HepG2 (cell line): Measurements from ENCODE around the gene SMAD1. TPM values are rescaled to one million over a fixed set of nuclear protein-coding genes. Genes with fewer than 3 reads are reported as not detected.

Experiments used
- ATAC-seq: fragments of 200-7000 bp; cut with Tn5 transposase; 3 replicates; pipeline ENCODE4 v1.9.1; 2020; ENCODE audit warnings: mild to moderate bottlenecking, moderate library complexity
- BruUV-seq: library from RNA; stranded (reverse); fragments of 400-500 nt; replicated peaks from 2 replicates; lab custom pipeline; 2021; lab: Mats Ljungman, UMichigan
- CTCF ChIA-PET: fragments of 300-600 bp; formaldehyde crosslinking; extraction: SDS; loops from one replicate; lab custom pipeline; 2021; ENCODE audit warnings: low total read pairs, inconsistent platforms, low intra/inter-chr PET ratio; lab: Yijun Ruan, JAX
- POLR2A ChIA-PET: fragments of 350-600 bp; sonication (Branson Sonifier 250); formaldehyde crosslinking; loops from one replicate; lab custom pipeline; 2020; ENCODE audit warnings: antibody characterized with exemption, inconsistent platforms; lab: Yijun Ruan, JAX
- DNase-seq: peaks from one replicate; pipeline ENCODE4 v3.0.0-alpha.2; 2015; ENCODE audit warnings: low spot score
- FAIRE-seq: peaks from 3 replicates; lab custom pipeline; 2011; peaks lifted over from hg19 to GRCh38; lab: Jason Lieb, UNC
- H2AFZ ChIP-seq: one replicate; pipeline ENCODE4 v1.6.1; 2011; ENCODE audit warnings: low read length, inconsistent platforms
- H3K27ac ChIP-seq: fragments of 300-600 bp; 3 replicates; pipeline ENCODE4 v1.8.0; 2011; ENCODE audit warnings: mixed run types, mild to moderate bottlenecking, mixed read lengths, low read length, inconsistent platforms; ENCODE audit not compliant: insufficient read depth; ENCODE audit errors: extremely low read length
- H3K27me3 ChIP-seq, 2 experiments: fragments of 200-600 bp in 1 of 2; 2 replicates in 1 of 2; 3 replicates in 1 of 2; pipeline versions ENCODE4 v1.6.0 to v1.8.0; 2011; ENCODE audit warnings: low read length in 2 of 2, mild to moderate bottlenecking in 2 of 2, moderate library complexity in 2 of 2, inconsistent platforms in 1 of 2; ENCODE audit not compliant: insufficient read depth in 2 of 2, control insufficient read depth in 1 of 2
- H3K36me3 ChIP-seq, 2 experiments: fragments of 200-600 bp in 1 of 2; replicated peaks in 1 of 2; 2 replicates in 1 of 2; 3 replicates in 1 of 2; pipeline versions ENCODE4 v1.5.1 to v1.8.0; 2011; ENCODE audit warnings: low read length in 2 of 2, inconsistent platforms in 1 of 2; ENCODE audit not compliant: insufficient read depth in 2 of 2, control insufficient read depth in 1 of 2
- H3K4me1 ChIP-seq: 2 replicates; pipeline ENCODE4 v1.5.1; 2012; ENCODE audit warnings: low read length, inconsistent platforms; ENCODE audit not compliant: insufficient read depth
- H3K4me2 ChIP-seq: 2 replicates; pipeline ENCODE4 v1.6.0; 2011; ENCODE audit warnings: low read depth, low read length, inconsistent platforms
- H3K4me3 ChIP-seq, 3 experiments: fragments of 200-600 bp in 1 of 3; sonication (generic), shearing (Covaris generic) in 1 of 3; replicated peaks in 1 of 3; 2 replicates each; pipeline ENCODE4 v1.5.1; 2011 to 2016; ENCODE audit warnings: low read length in 3 of 3, inconsistent platforms in 2 of 3, low read depth in 2 of 3, mild to moderate bottlenecking in 2 of 3, control low read depth in 1 of 3, mixed read lengths in 1 of 3; ENCODE audit not compliant: insufficient read depth in 1 of 3
- H3K79me2 ChIP-seq: one replicate; pipeline ENCODE4 v1.6.1; 2011; ENCODE audit warnings: low read length, inconsistent platforms; ENCODE audit not compliant: insufficient read depth
- H3K9ac ChIP-seq: 2 replicates; pipeline ENCODE4 v1.6.0; 2011; ENCODE audit warnings: mild to moderate bottlenecking, low read depth, low read length, inconsistent platforms; ENCODE audit not compliant: insufficient read depth
- H3K9me3 ChIP-seq: 2 replicates; pipeline ENCODE4 v1.5.1; 2012; ENCODE audit warnings: mild to moderate bottlenecking, low read length
- H4K20me1 ChIP-seq: 2 replicates; pipeline ENCODE4 v1.6.0; 2011; ENCODE audit warnings: inconsistent platforms, mild to moderate bottlenecking, low read length, moderate library complexity; ENCODE audit not compliant: insufficient read depth
- MXD4 ChIP-seq: IDR thresholded peaks from 2 replicates; pipeline ENCODE4 v1.6.1; 2016; ENCODE audit warnings: mild to moderate bottlenecking, missing biosample characterization, missing genetic modification reagents
- PRPF4 ChIP-seq: fragments of 200-400 bp; formaldehyde crosslinking; IDR thresholded peaks from 2 replicates; pipeline ENCODE4 v1.6.1; 2016; ENCODE audit warnings: low read length, low read depth; ENCODE audit not compliant: poor library complexity, severe bottlenecking
- RCOR2 ChIP-seq: IDR thresholded peaks from 2 replicates; pipeline ENCODE4 v1.6.1; 2016; ENCODE audit warnings: missing biosample characterization, missing genetic modification reagents
- ZBTB14 ChIP-seq: sonication (generic); formaldehyde crosslinking; IDR thresholded peaks from 2 replicates; pipeline ENCODE4 v1.4.0; 2020; ENCODE audit warnings: missing genetic modification reagents
- ZFP82 ChIP-seq: sonication (generic); formaldehyde crosslinking; IDR thresholded peaks from 2 replicates; pipeline ENCODE4 v1.5.1; 2020; ENCODE audit warnings: mild to moderate bottlenecking, missing genetic modification reagents, borderline replicate concordance
- ZHX1 ChIP-seq: sonication (generic); formaldehyde crosslinking; IDR thresholded peaks from 2 replicates; pipeline ENCODE4 v1.8.1; 2022; ENCODE audit warnings: low read depth, mild to moderate bottlenecking, missing genetic modification reagents
- ZNF546 ChIP-seq: sonication (generic); formaldehyde crosslinking; conservative IDR thresholded peaks from 2 replicates; pipeline ENCODE4 v1.8.1; 2023; ENCODE audit warnings: mild to moderate bottlenecking, missing genetic modification reagents
- ZNF589 ChIP-seq: sonication (generic); formaldehyde crosslinking; conservative IDR thresholded peaks from 2 replicates; pipeline ENCODE4 v1.8.0; 2022; ENCODE audit warnings: mild to moderate bottlenecking, moderate library complexity, missing genetic modification reagents
- ZNF713 ChIP-seq: sonication (generic); formaldehyde crosslinking; IDR thresholded peaks from 2 replicates; pipeline ENCODE4 v1.4.0; 2020; ENCODE audit warnings: mild to moderate bottlenecking, missing genetic modification reagents
- ZNF772 ChIP-seq: sonication (generic); formaldehyde crosslinking; IDR thresholded peaks from 2 replicates; pipeline ENCODE4 v1.5.0; 2020; ENCODE audit warnings: mild to moderate bottlenecking, missing genetic modification reagents
- ZNF776 ChIP-seq: sonication (generic); formaldehyde crosslinking; IDR thresholded peaks from 2 replicates; pipeline ENCODE4 v1.4.0; 2020; ENCODE audit warnings: mild to moderate bottlenecking, missing genetic modification reagents
- ZNF816 ChIP-seq: sonication (generic); formaldehyde crosslinking; IDR thresholded peaks from 2 replicates; pipeline ENCODE4 v1.8.0; 2022; ENCODE audit warnings: missing genetic modification reagents, mild to moderate bottlenecking, borderline replicate concordance
- WGBS: methylation state at CpG from one replicate; pipeline ENCODE4 v1.1.6; 2017; ENCODE audit warnings: low lambda C conversion rate; 5-methylcytosine and 5-hydroxymethylcytosine counted together
- in situ Hi-C: cut with HindIII; loops from 2 replicates; pipeline ENCODE4 v1.10.0; 2017; ENCODE audit warnings: low pct_unique_long_range_greater_than_20kb; ENCODE audit not compliant: extremely low pct_ligation_motif_present
- intact Hi-C: fragments of 100-400 bp; cut with micrococcal nuclease; formaldehyde crosslinking; loops from one replicate; pipeline ENCODE4 v1.10.0; 2022; ENCODE audit not compliant: unreplicated experiment
- polyA plus RNA-seq, 8 experiments: library from polyadenylated mRNA; depleted of rRNA in 3 of 8; stranded (reverse) in 7 of 8; unstranded in 1 of 8; fragments of >200 nt; fragmentation: Illumina TruSeq in 4 of 8; extraction: Trizol in 4 of 8; gene quantifications; 2 replicates each; pipeline versions ENCODE4 v1.2.1 to v1.2.3, GENCODE V29; 2011 to 2016; ENCODE audit warnings: low read depth in 4 of 8, missing spikeins in 1 of 8, mixed read lengths in 1 of 8; ENCODE audit not compliant: insufficient read depth in 1 of 8
- total RNA-seq, 5 experiments: library from RNA; depleted of rRNA; stranded (reverse); fragments of >200 nt; fragmentation: Illumina TruSeq; extraction: Trizol; gene quantifications; 2 replicates each; pipeline ENCODE4 v1.2.3, GENCODE V29; 2016; ENCODE audit warnings: low read depth in 1 of 5
- TF ChIP-seq, protein P1 (sequence below): sonication (generic); formaldehyde crosslinking; IDR thresholded peaks from 2 replicates; pipeline ENCODE4 v1.4.0; 2020; ENCODE audit warnings: missing genetic modification reagents

The SMAD1 gene
- total and polyA plus RNA-seq, 2 of the 13 experiments (the other 11 are each of a cell fraction or from before 2014, with no cell fraction given): 12.7 to 16.6 TPM

DNA sequence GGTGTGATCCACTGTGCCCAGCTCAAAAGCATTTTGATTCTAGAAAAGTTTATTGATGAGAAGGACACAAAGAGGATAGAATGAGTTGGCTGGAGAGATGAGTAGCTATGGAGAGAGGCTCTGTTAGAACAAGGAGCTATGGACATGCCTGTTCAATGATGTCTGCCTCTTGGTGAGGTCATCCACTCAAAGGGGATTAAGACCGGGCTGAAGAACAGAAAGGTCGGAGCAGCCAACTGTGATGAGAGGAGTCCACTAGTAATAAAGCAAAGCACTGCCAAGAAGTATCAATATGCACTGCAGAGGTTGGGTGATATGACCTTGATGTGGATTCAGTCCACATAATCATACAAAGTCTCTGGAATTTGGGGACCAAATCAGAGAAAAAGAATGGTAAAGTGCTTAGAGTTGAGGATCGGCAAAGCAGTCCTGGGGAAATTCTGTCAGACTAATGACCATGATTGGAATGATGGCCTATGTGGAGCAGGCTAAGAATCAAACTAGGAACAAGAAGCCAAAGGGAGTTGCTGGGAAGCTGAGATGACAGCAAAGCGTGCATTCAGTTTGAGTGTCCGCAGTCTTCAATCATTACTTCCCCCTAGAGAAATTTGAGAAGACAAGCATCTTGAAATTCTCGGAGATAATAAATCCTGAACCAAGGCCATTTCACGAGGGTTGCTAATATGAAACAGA, 81.8 kb downstream of the SMAD1 start (continued):
- TF ChIP-seq PRPF4: no peak
- no peak for TF ChIP-seq ZNF776 (CRISPR knock-in tag)
- TF ChIP-seq RCOR2 (CRISPR knock-in tag): no peak
- no peak for TF ChIP-seq ZBTB14 (CRISPR knock-in tag)
- no peak for TF ChIP-seq ZNF546 (CRISPR knock-in tag)
- TF ChIP-seq MXD4 (CRISPR knock-in tag): no peak

DNA sequence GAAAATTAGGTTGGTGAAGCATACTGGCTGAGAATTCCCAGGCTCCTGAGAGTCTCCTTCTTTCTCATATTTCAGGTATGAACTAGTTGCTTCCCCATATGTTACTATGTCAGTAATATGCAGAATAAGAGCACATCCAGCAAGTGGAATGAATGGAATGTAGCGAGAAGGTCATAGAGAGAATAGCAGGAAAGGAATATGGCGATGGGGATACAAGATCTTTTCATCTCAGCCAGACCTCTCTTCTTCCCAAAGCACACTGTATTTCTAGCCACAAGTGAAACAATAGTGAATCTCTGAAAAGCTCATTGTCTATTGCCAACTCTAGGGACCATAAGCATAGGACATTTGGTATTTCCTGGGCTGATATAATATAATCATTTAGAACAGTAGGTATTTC, 82.9 kb downstream of the SMAD1 start:
- no peaks in the 10 kb centered on the region for H4K20me1 ChIP-seq
- no peaks in the 10 kb centered on the region for H3K27me3 ChIP-seq
- POLR2A ChIA-PET: no interaction called here

More for the DNA sequence above, 82.9 kb downstream of the SMAD1 start:
- FAIRE-seq (no peak), DNase-seq (no peak), ATAC-seq (no peak)
- Histone ChIP-seq H3K36me3 (no peaks in the 10 kb centered on the region), H3K9ac (no peak overlapping the region), H3K4me1 (no peaks in the 10 kb centered on the region), H3K79me2 (no peaks in the 10 kb centered on the region), H3K4me2 (no peak overlapping the region), H3K4me3 (no peak overlapping the region), H2AFZ (no peak overlapping the region), H3K9me3 (no peaks in the 10 kb centered on the region), H3K27ac (no peak overlapping the region)
- WGBS: 39% methylated on average over 2 of the region's 2 CpGs
- intact Hi-C loops (no loop called here), in situ Hi-C loops (no loop called here)
- TF ChIP-seq ZNF816 (CRISPR knock-in tag) (no peak), ZHX1 (CRISPR knock-in tag) (no peak), ZFP82 (CRISPR knock-in tag) (peak; percentile 79; the same call in 1 of the 2 replicates), ZNF589 (CRISPR knock-in tag) (no peak), ZNF713 (CRISPR knock-in tag) (no peak), ZNF772 (no peak)
- TF ChIP-seq, protein P1, sequence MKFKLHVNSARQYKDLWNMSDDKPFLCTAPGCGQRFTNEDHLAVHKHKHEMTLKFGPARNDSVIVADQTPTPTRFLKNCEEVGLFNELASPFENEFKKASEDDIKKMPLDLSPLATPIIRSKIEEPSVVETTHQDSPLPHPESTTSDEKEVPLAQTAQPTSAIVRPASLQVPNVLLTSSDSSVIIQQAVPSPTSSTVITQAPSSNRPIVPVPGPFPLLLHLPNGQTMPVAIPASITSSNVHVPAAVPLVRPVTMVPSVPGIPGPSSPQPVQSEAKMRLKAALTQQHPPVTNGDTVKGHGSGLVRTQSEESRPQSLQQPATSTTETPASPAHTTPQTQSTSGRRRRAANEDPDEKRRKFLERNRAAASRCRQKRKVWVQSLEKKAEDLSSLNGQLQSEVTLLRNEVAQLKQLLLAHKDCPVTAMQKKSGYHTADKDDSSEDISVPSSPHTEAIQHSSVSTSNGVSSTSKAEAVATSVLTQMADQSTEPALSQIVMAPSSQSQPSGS (CRISPR knock-in tag): no peak
- CTCF ChIA-PET: no interaction called here
- no TSS peak for BruUV-seq
